ENCODE results near the gene ANKRD49.

Gene ANKRD49

GRCh38 chr11:94546886-94547285 lies 53.1 kb downstream of the ANKRD49 start:
- H3K4me3 ChIP-seq (ENCODE audit: low read depth, low read length), result no peak overlapping the region
- TF ChIP-seq CTCF (IDR thresholded peaks at IDR 0.05; ENCODE audit: low read depth, low read length, missing control alignments), result no peak
- no peak for DNase-seq (ENCODE audit: low read depth)

- no peak for TF ChIP-seq CTCF (IDR thresholded peaks at IDR 0.05; ENCODE audit: low read depth, low read length, missing control alignments)
- H3K4me3 ChIP-seq (ENCODE audit: low read depth, low read length), result no peak overlapping the region
- DNase-seq (ENCODE audit: low read depth), result no peak
These were observed 55.4 kb downstream of the ANKRD49 start for GRCh38 chr11:94549146-94549545.
